HG03095 (cell line): Measurements from ENCODE around the gene SAT2.

ENCODE experiments used
- ATAC-seq: cut with Tn5 transposase; IDR thresholded peaks from one replicate; pipeline ENCODE4 v1.9.1; 2021; ENCODE audit warnings: moderate library complexity; ENCODE audit not compliant: unreplicated experiment

SAT2 gene

DNA sequence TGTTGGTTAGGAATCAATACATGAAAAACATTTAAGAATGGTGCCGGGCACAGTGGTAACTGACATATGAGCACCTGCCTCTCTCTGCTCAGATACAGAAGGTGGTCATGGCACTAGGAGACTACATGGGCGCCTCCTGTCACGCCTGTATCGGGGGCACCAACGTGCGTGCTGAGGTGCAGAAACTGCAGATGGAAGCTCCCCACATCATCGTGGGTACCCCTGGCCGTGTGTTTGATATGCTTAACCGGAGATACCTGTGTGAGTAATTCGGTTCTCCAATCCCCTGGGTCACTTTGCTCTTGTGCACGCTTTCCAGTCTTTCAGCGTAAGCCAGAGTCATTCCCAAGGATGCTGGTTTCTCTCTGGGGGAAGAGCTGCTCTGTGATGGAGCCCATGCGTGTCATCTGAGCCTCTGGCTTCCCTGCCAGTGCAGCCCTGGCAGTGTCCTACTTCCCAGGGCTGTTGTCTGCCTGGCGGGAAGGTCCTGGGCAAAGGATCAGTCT lies 51.1 kb downstream of the SAT2 start:
- no peak for ATAC-seq
